ENCODE data around the gene SLC7A7.
"Not testable (repeated sequence)": the region's sequence is repeated elsewhere in the genome, so short reads cannot be mapped to it uniquely, and the experiment has no call there.

SLC7A7 gene

GRCh38 chr14:22740020-22740419 lies 75.2 kb downstream of the SLC7A7 start:
- Histone ChIP-seq H3K9ac (no peak overlapping the region), H3K27ac (no peak overlapping the region), H3K4me1 (no peaks in the 10 kb centered on the region), H3K27me3 (ENCODE audit: control insufficient read depth, insufficient read depth, low read length) (no peaks in the 10 kb centered on the region), H3K79me2 (no peaks in the 10 kb centered on the region), H3K4me2 (ENCODE audit: low read length) (no peak overlapping the region), H2AFZ (no peak overlapping the region), H3K9me3 (ENCODE audit: control insufficient read depth, low read length) (no peaks in the 10 kb centered on the region), H3K4me3 (ENCODE audit: low read depth, low read length) (no peak overlapping the region), H3K36me3 (ENCODE audit: control insufficient read depth, insufficient read depth, low read length) (no peaks in the 10 kb centered on the region)
- no peak for TF ChIP-seq CTCF (IDR thresholded peaks at IDR 0.05)

GRCh38 chr14:22739423-22739822 lies 75.8 kb downstream of the SLC7A7 start:
- H3K4me1 ChIP-seq = no peaks in the 10 kb centered on the region
- no peak overlapping the region for H3K27ac ChIP-seq
- no peaks in the 10 kb centered on the region for H3K79me2 ChIP-seq
- H2AFZ ChIP-seq = no peak overlapping the region
- H3K9ac ChIP-seq = no peak overlapping the region
- no peak overlapping the region for H3K4me3 ChIP-seq (ENCODE audit: low read depth, low read length)
- no peaks in the 10 kb centered on the region for H3K36me3 ChIP-seq (ENCODE audit: control insufficient read depth, insufficient read depth, low read length)
- no peaks in the 10 kb centered on the region for H3K27me3 ChIP-seq (ENCODE audit: control insufficient read depth, insufficient read depth, low read length)
- H3K4me2 ChIP-seq (ENCODE audit: low read length) = no peak overlapping the region
- no peaks in the 10 kb centered on the region for H3K9me3 ChIP-seq (ENCODE audit: control insufficient read depth, low read length)
- no peak for TF ChIP-seq CTCF (IDR thresholded peaks at IDR 0.05)

- Histone ChIP-seq H3K79me2 (no peaks in the 10 kb centered on the region), H3K27ac (no peak overlapping the region), H3K4me2 (ENCODE audit: low read length) (no peak overlapping the region), H3K4me3 (ENCODE audit: low read depth, low read length) (no peak overlapping the region), H3K4me1 (no peaks in the 10 kb centered on the region), H3K9me3 (ENCODE audit: control insufficient read depth, low read length) (no peaks in the 10 kb centered on the region), H3K36me3 (ENCODE audit: control insufficient read depth, insufficient read depth, low read length) (no peaks in the 10 kb centered on the region), H2AFZ (no peak overlapping the region), H3K27me3 (ENCODE audit: control insufficient read depth, insufficient read depth, low read length) (no peaks in the 10 kb centered on the region), H3K9ac (no peak overlapping the region)
- TF ChIP-seq CTCF (IDR thresholded peaks at IDR 0.05) = no peak
These were observed 78.2 kb downstream of the SLC7A7 start for GRCh38 chr14:22737052-22737451.

- not testable (repeated sequence) for H2AFZ ChIP-seq; H3K79me2 ChIP-seq; H3K27me3 ChIP-seq (ENCODE audit: control insufficient read depth, insufficient read depth, low read length); H3K27ac ChIP-seq; H3K9ac ChIP-seq; H3K4me1 ChIP-seq; H3K36me3 ChIP-seq (ENCODE audit: control insufficient read depth, insufficient read depth, low read length); H3K9me3 ChIP-seq (ENCODE audit: control insufficient read depth, low read length); H3K4me2 ChIP-seq (ENCODE audit: low read length); H3K4me3 ChIP-seq (ENCODE audit: low read depth, low read length)
These were observed 78.9 kb downstream of the SLC7A7 start for GRCh38 chr14:22736384-22736783.

GRCh38 chr14:22735096-22735495 lies 80.1 kb downstream of the SLC7A7 start:
- H2AFZ ChIP-seq = no peak overlapping the region
- no peaks in the 10 kb centered on the region for H3K27me3 ChIP-seq (ENCODE audit: control insufficient read depth, insufficient read depth, low read length)
- H3K4me1 ChIP-seq = no peaks in the 10 kb centered on the region
- H3K9ac ChIP-seq = no peak overlapping the region
- no peak for TF ChIP-seq CTCF (IDR thresholded peaks at IDR 0.05)
- H3K4me2 ChIP-seq (ENCODE audit: low read length) = no peak overlapping the region
- no peaks in the 10 kb centered on the region for H3K79me2 ChIP-seq
- no peak overlapping the region for H3K27ac ChIP-seq
- no peaks in the 10 kb centered on the region for H3K9me3 ChIP-seq (ENCODE audit: control insufficient read depth, low read length)
- H3K4me3 ChIP-seq (ENCODE audit: low read depth, low read length) = no peak overlapping the region
- H3K36me3 ChIP-seq (ENCODE audit: control insufficient read depth, insufficient read depth, low read length) = no peaks in the 10 kb centered on the region

All from parathyroid adenoma (tissue), 2 donors.